Lung (tissue), 12 donors: ENCODE measurements around the gene MIPOL1. TPM values are rescaled to one million over a fixed set of nuclear protein-coding genes. Genes with fewer than 3 reads are reported as not detected.

ENCODE experiments used
- ATAC-seq: fragments of 200-7000 bp; cut with Tn5 transposase; one replicate; pipeline ENCODE4 v1.9.1; 2020; ENCODE audit warnings: moderate number of reproducible peaks; ENCODE audit not compliant: insufficient read depth, low FRiP score
- DNase-seq, 3 donors: peaks; one replicate each; pipeline ENCODE4 v3.0.0-alpha.2; 2013 to 2017
- H3K27ac ChIP-seq, 2 donors: one replicate each; pipeline ENCODE4 v1.5.1; 2013; ENCODE audit warnings: mild to moderate bottlenecking in 2 of 2, moderate library complexity in 2 of 2, control low read depth in 1 of 2, inconsistent platforms in 1 of 2, low read depth in 1 of 2, low read length in 1 of 2
- H3K27me3 ChIP-seq, 3 donors: one replicate each; pipeline ENCODE4 v1.5.1; 2013; ENCODE audit warnings: low read length in 2 of 3; ENCODE audit not compliant: control insufficient read depth in 3 of 3, insufficient read depth in 3 of 3
- H3K36me3 ChIP-seq, 4 donors: one replicate each; pipeline ENCODE4 v1.5.1; 2013; ENCODE audit warnings: low read length in 4 of 4, mild to moderate bottlenecking in 1 of 4, moderate library complexity in 1 of 4; ENCODE audit not compliant: control insufficient read depth in 4 of 4, insufficient read depth in 4 of 4
- H3K4me1 ChIP-seq, 5 donors: one replicate each; pipeline ENCODE4 v1.5.1; 2013; ENCODE audit warnings: low read length in 5 of 5, mild to moderate bottlenecking in 2 of 5, moderate library complexity in 1 of 5; ENCODE audit not compliant: control insufficient read depth in 5 of 5, insufficient read depth in 5 of 5
- H3K4me3 ChIP-seq: one replicate; pipeline ENCODE4 v1.5.1; 2013; ENCODE audit warnings: mild to moderate bottlenecking, control low read depth, moderate library complexity
- H3K9ac ChIP-seq, 2 donors: one replicate each; pipeline ENCODE4 v1.5.1; 2013; ENCODE audit warnings: low read length in 2 of 2, control low read depth in 1 of 2; ENCODE audit not compliant: insufficient read depth in 1 of 2
- H3K9me3 ChIP-seq, 4 donors: one replicate each; pipeline ENCODE4 v1.5.1; 2013; ENCODE audit warnings: low read length in 3 of 4, mild to moderate bottlenecking in 1 of 4, moderate library complexity in 1 of 4; ENCODE audit not compliant: control insufficient read depth in 4 of 4, insufficient read depth in 3 of 4
- CTCF ChIP-seq: IDR thresholded peaks from 2 replicates; pipeline ENCODE4 v1.5.1; 2012; ENCODE audit warnings: mild to moderate bottlenecking; ENCODE audit errors: control extremely low read depth, extremely low read depth
- WGBS, 2 donors: extraction: QIAGEN DNeasy Blood & Tissue Kit; methylation state at CpG; one replicate each; pipeline ENCODE4 v1.1.7; 2013; 5-methylcytosine and 5-hydroxymethylcytosine counted together
- polyA plus RNA-seq, 2 donors: library from polyadenylated mRNA; stranded (reverse); fragments of 200-250 nt; gene quantifications; one replicate each; pipeline ENCODE4 v1.2.1, GENCODE V29; 2013
- total RNA-seq, 2 donors: library from RNA; depleted of rRNA in 1 of 2; stranded (reverse); fragments of >200 nt in 1 of 2; gene quantifications; one replicate each; pipeline ENCODE4 v1.2.1, GENCODE V29; 2014 to 2021
- donor health status: control.
- donor health status: control.
- donor health status: Bipolar disorder and iron deficiency.
- donor health status: healthy.
- donor health status: DM: yes; HTN: yes; CAD: no.

MIPOL1 gene
- total and polyA plus RNA-seq, 4 donors = 2.3 to 49.9 (median 7.0) TPM

GRCh38 chr14:37539992-37540391 is 342.3 kb downstream of the MIPOL1 start:
- H3K4me1 ChIP-seq = no peaks in the 10 kb centered on the region
- H3K27ac ChIP-seq = no peak overlapping the region
- no peak for TF ChIP-seq CTCF
- H3K9ac ChIP-seq = no peak overlapping the region
- WGBS, 2 donors = 91% methylated on average over 1 of the region's 1 CpG
- H3K36me3 ChIP-seq = no peaks in the 10 kb centered on the region
- DNase-seq (no peak), ATAC-seq (no peak)
- H3K9me3 ChIP-seq = peaks cover 0 to 2% (median 0%) of the 10 kb centered on the region in 4 donors
- no peaks in the 10 kb centered on the region for H3K27me3 ChIP-seq
- H3K4me3 ChIP-seq = no peak overlapping the region

GRCh38 chr14:37544407-37544806 is 346.7 kb downstream of the MIPOL1 start:
- Histone ChIP-seq H3K27me3 (no peaks in the 10 kb centered on the region), H3K4me1 (no peaks in the 10 kb centered on the region), H3K4me3 (no peak overlapping the region), H3K9me3 (no peaks in the 10 kb centered on the region), H3K36me3 (no peaks in the 10 kb centered on the region), H3K9ac (no peak overlapping the region), H3K27ac (no peak overlapping the region)
- no peak for TF ChIP-seq CTCF
- no peak for DNase-seq
- 45 to 58% methylated on average over 2 of the region's 2 CpGs for WGBS, 2 donors
- ATAC-seq = no peak

- no peak for DNase-seq
- ATAC-seq = no peak
- no peak overlapping the region for H3K27ac ChIP-seq
These were observed 347.4 kb downstream of the MIPOL1 start for GRCh38 chr14:37545174-37545573.

More at GRCh38 chr14:37545174-37545573, 347.4 kb downstream of the MIPOL1 start:
- H3K36me3 ChIP-seq = no peaks in the 10 kb centered on the region
- H3K4me1 ChIP-seq = no peaks in the 10 kb centered on the region
- no peaks in the 10 kb centered on the region for H3K27me3 ChIP-seq
- H3K9me3 ChIP-seq = no peaks in the 10 kb centered on the region
- no peak for TF ChIP-seq CTCF
- H3K9ac ChIP-seq = no peak overlapping the region
- no peak overlapping the region for H3K4me3 ChIP-seq
